Nephron progenitor cell (in vitro differentiated cells): ENCODE data around the gene CAPN13.

Experiments used
- DNase-seq: peaks from one replicate; pipeline ENCODE4 v3.0.0; 2021
- H3K27ac Mint-ChIP-seq: 2 replicates; pipeline ENCODE4 v1.8.0; 2021; ENCODE audit warnings: mild to moderate bottlenecking, moderate library complexity, mixed read lengths
- H3K27me3 Mint-ChIP-seq: 2 replicates; pipeline ENCODE4 v1.8.0; 2021; ENCODE audit warnings: mild to moderate bottlenecking, low read depth, mixed read lengths; ENCODE audit not compliant: poor library complexity
- H3K36me3 Mint-ChIP-seq: 2 replicates; pipeline ENCODE4 v1.8.0; 2021; ENCODE audit warnings: low read depth, mixed read lengths
- H3K4me1 Mint-ChIP-seq: 2 replicates; pipeline ENCODE4 v1.8.0; 2021; ENCODE audit warnings: mixed read lengths
- H3K4me3 Mint-ChIP-seq: 2 replicates; pipeline ENCODE4 v1.8.0; 2021; ENCODE audit warnings: mild to moderate bottlenecking, moderate library complexity, mixed read lengths
- H3K9me3 Mint-ChIP-seq: 2 replicates; pipeline ENCODE4 v1.8.0; 2021; ENCODE audit warnings: mild to moderate bottlenecking, moderate library complexity, mixed read lengths
- CTCF ChIP-seq: fragments of 200-600 bp; sonication (generic); IDR thresholded peaks from 2 replicates; pipeline ENCODE4 v1.5.0; 2021; ENCODE audit warnings: antibody characterized with exemption

The CAPN13 gene

GRCh38 chr2:30759481-30759880, 47.8 kb downstream of the CAPN13 start:
- no peak for DNase-seq
- H3K4me3 Mint-ChIP-seq, result no peak overlapping the region
- H3K9me3 Mint-ChIP-seq, result no peaks in the 10 kb centered on the region

GRCh38 chr2:30758191-30758651, 49.0 kb downstream of the CAPN13 start:
- H3K27me3 Mint-ChIP-seq, result peaks cover 52% of the 10 kb centered on the region

More at GRCh38 chr2:30759481-30759880, 47.8 kb downstream of the CAPN13 start:
- H3K36me3 Mint-ChIP-seq, result no peaks in the 10 kb centered on the region
- peaks cover 43% of the 10 kb centered on the region for H3K27me3 Mint-ChIP-seq
- peaks cover 20% of the 10 kb centered on the region for H3K4me1 Mint-ChIP-seq
- no peak for TF ChIP-seq CTCF
- H3K27ac Mint-ChIP-seq, result no peak overlapping the region

GRCh38 chr2:30757749-30758148, 49.5 kb downstream of the CAPN13 start:
- Mint-ChIP-seq H3K27me3 (peaks cover 57% of the 10 kb centered on the region), H3K9me3 (no peaks in the 10 kb centered on the region), H3K4me3 (no peak overlapping the region), H3K4me1 (peaks cover 20% of the 10 kb centered on the region), H3K27ac (no peak overlapping the region), H3K36me3 (no peaks in the 10 kb centered on the region)
- DNase-seq, result no peak
- no peak for TF ChIP-seq CTCF

More at GRCh38 chr2:30758191-30758651, 49.0 kb downstream of the CAPN13 start:
- peak overlapping the region; percentile 31 for H3K27ac Mint-ChIP-seq
- TF ChIP-seq CTCF, result no peak
- DNase-seq, result no peak
- no peak overlapping the region for H3K4me3 Mint-ChIP-seq
- H3K4me1 Mint-ChIP-seq, result peaks cover 20% of the 10 kb centered on the region
- no peaks in the 10 kb centered on the region for H3K36me3 Mint-ChIP-seq
- H3K9me3 Mint-ChIP-seq, result no peaks in the 10 kb centered on the region

GRCh38 chr2:30756971-30757370, 50.3 kb downstream of the CAPN13 start:
- Mint-ChIP-seq H3K9me3 (no peaks in the 10 kb centered on the region), H3K4me1 (peaks cover 20% of the 10 kb centered on the region), H3K27me3 (peaks cover 57% of the 10 kb centered on the region), H3K27ac (no peak overlapping the region), H3K36me3 (no peaks in the 10 kb centered on the region), H3K4me3 (no peak overlapping the region)
- peak; percentile 28 for DNase-seq
- no peak for TF ChIP-seq CTCF

- no peaks in the 10 kb centered on the region for H3K9me3 Mint-ChIP-seq
- no peak for DNase-seq
- H3K27ac Mint-ChIP-seq, result no peak overlapping the region
- peaks cover 63% of the 10 kb centered on the region for H3K27me3 Mint-ChIP-seq
- H3K4me1 Mint-ChIP-seq, result peaks cover 20% of the 10 kb centered on the region
- no peaks in the 10 kb centered on the region for H3K36me3 Mint-ChIP-seq
- no peak for TF ChIP-seq CTCF
- H3K4me3 Mint-ChIP-seq, result no peak overlapping the region
Observed at GRCh38 chr2:30756051-30756719, 51.1 kb downstream of the CAPN13 start.

GRCh38 chr2:30753630-30754029, 53.6 kb downstream of the CAPN13 start:
- DNase-seq, result no peak
- no peak for TF ChIP-seq CTCF
- H3K27me3 Mint-ChIP-seq, result peaks cover 54% of the 10 kb centered on the region

More at GRCh38 chr2:30753630-30754029, 53.6 kb downstream of the CAPN13 start:
- no peak overlapping the region for H3K27ac Mint-ChIP-seq
- H3K4me3 Mint-ChIP-seq, result no peak overlapping the region
- no peaks in the 10 kb centered on the region for H3K36me3 Mint-ChIP-seq
- peaks cover 20% of the 10 kb centered on the region for H3K4me1 Mint-ChIP-seq
- no peaks in the 10 kb centered on the region for H3K9me3 Mint-ChIP-seq
